ENCODE results near the gene WNT11. TPM values are rescaled to one million over a fixed set of nuclear protein-coding genes. Genes with fewer than 3 reads are reported as not detected.

Gene WNT11
- total RNA-seq, 2 experiments from 2014 or later = 0.30 to 1.2 TPM

DNA sequence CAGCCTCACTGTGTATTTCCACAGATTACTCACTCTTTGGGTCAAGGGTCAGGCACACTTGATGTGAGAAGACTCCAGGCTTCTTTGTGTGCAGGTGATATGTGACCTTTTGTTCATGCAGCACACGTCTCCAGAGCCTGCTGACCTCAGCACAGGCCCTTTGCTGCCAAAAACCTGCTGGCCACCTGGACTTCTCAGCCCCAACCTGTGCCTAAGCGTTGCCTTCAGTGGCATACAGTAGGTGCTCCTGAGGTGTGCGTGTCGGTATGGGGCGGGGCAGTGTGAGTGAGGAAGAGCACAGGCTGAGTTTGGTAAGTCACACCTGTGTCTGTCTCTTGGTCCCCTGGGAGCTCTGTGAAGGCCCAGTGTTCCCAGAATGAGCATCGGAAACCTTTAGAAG is 58.1 kb downstream of the WNT11 start:
- Histone ChIP-seq H3K36me3 (ENCODE audit: insufficient read depth, low read length) (no peaks in the 10 kb centered on the region), H3K9me3 (ENCODE audit: control insufficient read depth in 1 of 2, insufficient read depth in 1 of 2, low read length in 2 of 2) (no peaks in the 10 kb centered on the region), H3K27ac (ENCODE audit: low read depth in 1 of 2, low read length in 2 of 2) (no peak overlapping the region), H3K4me1 (ENCODE audit: insufficient read depth, low read length) (peaks cover 15% of the 10 kb centered on the region), H3K27me3 (ENCODE audit: control insufficient read depth in 1 of 2, insufficient read depth in 2 of 2, low read length in 2 of 2) (no peaks in the 10 kb centered on the region), H3K4me3 (ENCODE audit: low read length) (no peak overlapping the region)
- Mint-ChIP-seq H3K4me3 (no peak overlapping the region), H3K36me3 (ENCODE audit: low read depth) (no peaks in the 10 kb centered on the region), H3K9me3 (no peaks in the 10 kb centered on the region), H3K4me1 (ENCODE audit: low read depth) (peaks cover 18% of the 10 kb centered on the region), H3K27ac (no peak overlapping the region), H3K27me3 (no peaks in the 10 kb centered on the region)
- ATAC-seq (ENCODE audit: poor library complexity) (no peak), DNase-seq (no peak)
- TF ChIP-seq, protein P1, sequence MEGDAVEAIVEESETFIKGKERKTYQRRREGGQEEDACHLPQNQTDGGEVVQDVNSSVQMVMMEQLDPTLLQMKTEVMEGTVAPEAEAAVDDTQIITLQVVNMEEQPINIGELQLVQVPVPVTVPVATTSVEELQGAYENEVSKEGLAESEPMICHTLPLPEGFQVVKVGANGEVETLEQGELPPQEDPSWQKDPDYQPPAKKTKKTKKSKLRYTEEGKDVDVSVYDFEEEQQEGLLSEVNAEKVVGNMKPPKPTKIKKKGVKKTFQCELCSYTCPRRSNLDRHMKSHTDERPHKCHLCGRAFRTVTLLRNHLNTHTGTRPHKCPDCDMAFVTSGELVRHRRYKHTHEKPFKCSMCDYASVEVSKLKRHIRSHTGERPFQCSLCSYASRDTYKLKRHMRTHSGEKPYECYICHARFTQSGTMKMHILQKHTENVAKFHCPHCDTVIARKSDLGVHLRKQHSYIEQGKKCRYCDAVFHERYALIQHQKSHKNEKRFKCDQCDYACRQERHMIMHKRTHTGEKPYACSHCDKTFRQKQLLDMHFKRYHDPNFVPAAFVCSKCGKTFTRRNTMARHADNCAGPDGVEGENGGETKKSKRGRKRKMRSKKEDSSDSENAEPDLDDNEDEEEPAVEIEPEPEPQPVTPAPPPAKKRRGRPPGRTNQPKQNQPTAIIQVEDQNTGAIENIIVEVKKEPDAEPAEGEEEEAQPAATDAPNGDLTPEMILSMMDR (IDR thresholded peaks at IDR 0.05) = no peak
- CTCF ChIA-PET = no interaction called here
- intact Hi-C loops (cut with DNase I, micrococcal nuclease) = no loop called here
- POLR2A ChIA-PET = no interaction called here

DNA sequence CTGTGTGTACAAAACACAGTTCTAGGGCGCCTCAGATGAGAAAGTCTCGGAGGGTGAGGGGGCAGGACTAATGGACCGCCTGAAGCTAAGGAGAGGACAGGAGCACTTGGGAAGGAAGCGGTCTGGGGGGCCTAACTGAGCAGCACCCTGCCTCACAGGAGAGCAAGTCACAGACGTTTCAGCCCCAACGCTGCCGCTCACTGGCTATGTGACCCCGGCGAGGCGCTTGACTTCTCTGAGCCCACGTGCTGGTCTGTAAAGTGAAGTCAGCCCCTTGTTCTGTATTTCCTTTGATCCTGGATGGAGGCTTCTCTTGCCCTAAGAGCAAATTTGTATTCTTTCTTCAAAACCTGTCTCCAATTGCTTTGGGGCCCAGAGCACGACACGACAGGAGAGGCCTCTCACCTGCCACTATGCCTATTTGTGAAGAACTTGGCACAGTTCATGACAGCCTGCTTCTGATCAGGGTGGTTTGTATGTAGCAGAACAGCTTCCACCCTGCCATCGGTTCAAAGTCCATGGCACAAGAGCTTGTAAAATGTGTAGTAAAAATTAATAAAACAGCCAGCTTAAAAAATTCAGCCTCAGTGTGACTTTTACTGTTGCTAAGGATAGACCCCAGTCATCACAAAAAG is 59.1 kb downstream of the WNT11 start:
- ATAC-seq (ENCODE audit: poor library complexity) (no peak), DNase-seq (no peak)
- POLR2A ChIA-PET = no interaction called here
- Mint-ChIP-seq H3K27me3 (no peaks in the 10 kb centered on the region), H3K27ac (no peak overlapping the region), H3K9me3 (no peaks in the 10 kb centered on the region), H3K36me3 (ENCODE audit: low read depth) (peaks cover 8% of the 10 kb centered on the region), H3K4me1 (ENCODE audit: low read depth) (peaks cover 8% of the 10 kb centered on the region), H3K4me3 (no peak overlapping the region)
- Histone ChIP-seq H3K27ac (ENCODE audit: low read depth in 1 of 2, low read length in 2 of 2) (no peak overlapping the region), H3K27me3 (ENCODE audit: control insufficient read depth in 1 of 2, insufficient read depth in 2 of 2, low read length in 2 of 2) (no peaks in the 10 kb centered on the region), H3K4me1 (ENCODE audit: insufficient read depth, low read length) (peaks cover 5% of the 10 kb centered on the region), H3K4me3 (ENCODE audit: low read length) (no peak overlapping the region), H3K9me3 (ENCODE audit: control insufficient read depth in 1 of 2, insufficient read depth in 1 of 2, low read length in 2 of 2) (no peaks in the 10 kb centered on the region), H3K36me3 (ENCODE audit: insufficient read depth, low read length) (peaks cover 7% of the 10 kb centered on the region)
- CTCF ChIA-PET = no interaction called here
- intact Hi-C loops (cut with DNase I, micrococcal nuclease) = no loop called here
- TF ChIP-seq, protein P1 (IDR thresholded peaks at IDR 0.05) = no peak

DNA sequence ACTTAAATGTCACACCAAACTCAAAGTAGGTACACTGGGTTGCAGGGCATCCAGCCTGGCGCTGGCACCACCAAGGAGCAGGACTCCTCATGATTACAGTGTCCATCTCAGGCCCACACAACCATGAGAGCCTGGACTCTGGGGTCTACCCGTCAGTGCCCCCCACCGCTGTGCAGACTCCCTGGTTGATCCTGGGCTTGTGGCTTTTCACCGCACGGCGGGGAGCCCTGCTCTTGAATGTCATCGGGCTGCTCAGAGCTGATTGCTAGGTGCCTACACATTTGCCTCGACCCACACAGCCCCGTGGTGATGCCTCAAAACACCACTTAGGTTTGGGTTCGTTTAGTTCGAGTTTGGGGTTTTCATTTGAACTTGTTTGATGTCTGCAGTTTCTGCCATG is 63.0 kb downstream of the WNT11 start:
- TF ChIP-seq, protein P1 (IDR thresholded peaks at IDR 0.05) = no peak
- Mint-ChIP-seq H3K36me3 (ENCODE audit: low read depth) (peaks cover 20% of the 10 kb centered on the region), H3K4me3 (no peak overlapping the region), H3K9me3 (no peaks in the 10 kb centered on the region), H3K27me3 (no peaks in the 10 kb centered on the region), H3K27ac (no peak overlapping the region), H3K4me1 (ENCODE audit: low read depth) (no peaks in the 10 kb centered on the region)
- no peak for ATAC-seq (ENCODE audit: poor library complexity)
- CTCF ChIA-PET = interaction anchor here (1.4 kb wide), 1 partner anchor 9 kb away, joined by 6 read pairs; no protein-coding TSS in a partner anchor
- DNase-seq = no peak
- Histone ChIP-seq H3K4me1 (ENCODE audit: insufficient read depth, low read length) (no peaks in the 10 kb centered on the region), H3K27me3 (ENCODE audit: control insufficient read depth in 1 of 2, insufficient read depth in 2 of 2, low read length in 2 of 2) (no peaks in the 10 kb centered on the region), H3K4me3 (ENCODE audit: low read length) (no peak overlapping the region), H3K36me3 (ENCODE audit: insufficient read depth, low read length) (peaks cover 24% of the 10 kb centered on the region), H3K27ac (ENCODE audit: low read depth in 1 of 2, low read length in 2 of 2) (no peak overlapping the region), H3K9me3 (ENCODE audit: control insufficient read depth in 1 of 2, insufficient read depth in 1 of 2, low read length in 2 of 2) (no peaks in the 10 kb centered on the region)
- POLR2A ChIA-PET = no interaction called here
- intact Hi-C loops (cut with DNase I, micrococcal nuclease) = no loop called here

Measured in CD4-positive, alpha-beta T cell (primary cell).